ENCODE data around the gene IL6ST.
"Not testable (repeated sequence)": the region's sequence is repeated elsewhere in the genome, so short reads cannot be mapped to it uniquely, and the experiment has no call there.

The IL6ST gene

GRCh38 chr5:56003679-56004078, 8.9 kb upstream of the IL6ST start:
- DNase-seq = no peak

DNA sequence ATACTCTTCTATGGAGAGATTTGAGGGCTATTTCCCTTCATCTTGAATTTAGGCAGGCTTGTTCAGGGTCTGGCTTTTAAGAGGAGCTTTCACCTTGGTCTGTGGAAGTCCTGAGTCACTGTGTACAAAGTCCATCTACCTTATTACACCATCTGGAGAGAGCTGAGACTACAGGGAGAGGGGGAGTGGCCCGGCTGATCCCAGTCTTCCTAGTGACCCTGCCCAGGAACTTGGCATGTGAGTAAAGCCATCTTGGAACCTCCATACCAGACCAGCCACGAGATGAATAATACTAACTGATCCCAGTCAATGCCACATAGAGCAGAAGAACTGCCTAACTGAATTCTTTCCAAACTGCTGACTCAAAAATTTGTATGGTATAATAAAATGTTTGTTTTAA, 8.4 kb upstream of the IL6ST start:
- DNase-seq = no peak

DNA sequence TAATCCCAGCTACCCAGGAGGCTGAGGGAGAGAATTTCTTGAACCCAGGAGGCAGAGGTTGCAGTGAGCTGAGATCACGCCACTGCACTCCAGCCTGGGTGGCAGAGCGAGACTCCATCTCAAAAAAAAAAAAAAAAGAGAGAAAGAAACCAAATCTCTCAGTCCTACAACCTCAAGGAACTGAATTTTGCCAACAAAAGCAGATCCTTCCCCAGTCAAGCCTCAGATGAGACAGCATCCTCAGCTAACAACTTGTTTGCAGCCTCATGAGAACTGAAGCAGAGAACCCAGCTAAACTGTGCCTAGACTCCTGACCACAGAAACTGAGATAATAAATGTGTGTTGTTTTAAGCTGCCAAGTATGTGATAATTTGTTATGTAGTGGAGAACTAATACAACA, 7.5 kb upstream of the IL6ST start:
- DNase-seq = no peak

DNA sequence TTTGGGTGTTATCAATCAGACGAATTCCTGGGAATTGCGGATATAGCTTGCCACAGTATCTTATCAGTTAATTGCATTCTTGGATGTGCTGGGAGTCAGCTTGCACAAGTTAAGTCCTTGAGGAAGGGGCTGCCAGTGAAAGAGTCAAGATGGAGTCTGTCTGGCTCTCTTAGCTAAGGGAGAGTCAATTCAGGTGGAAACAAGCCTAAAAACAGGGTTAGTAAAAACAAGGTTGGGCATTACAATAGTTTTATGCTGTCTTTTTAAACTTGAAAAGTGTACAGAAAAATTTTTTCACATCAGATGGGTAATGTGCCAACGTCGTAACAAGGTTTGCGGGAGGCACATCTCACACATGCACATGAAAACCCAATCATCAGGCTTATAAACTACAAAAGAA, 5.5 kb upstream of the IL6ST start:
- not testable (repeated sequence) for DNase-seq

GRCh38 chr5:55998966-55999365, 4.2 kb upstream of the IL6ST start:
- DNase-seq = no peak

GRCh38 chr5:55997742-55998351, 3.1 kb upstream of the IL6ST start:
- DNase-seq = peak; percentile 59

GRCh38 chr5:55994998-55995914, 493 bp upstream of the IL6ST start:
- peak; percentile 98 for DNase-seq

DNA sequence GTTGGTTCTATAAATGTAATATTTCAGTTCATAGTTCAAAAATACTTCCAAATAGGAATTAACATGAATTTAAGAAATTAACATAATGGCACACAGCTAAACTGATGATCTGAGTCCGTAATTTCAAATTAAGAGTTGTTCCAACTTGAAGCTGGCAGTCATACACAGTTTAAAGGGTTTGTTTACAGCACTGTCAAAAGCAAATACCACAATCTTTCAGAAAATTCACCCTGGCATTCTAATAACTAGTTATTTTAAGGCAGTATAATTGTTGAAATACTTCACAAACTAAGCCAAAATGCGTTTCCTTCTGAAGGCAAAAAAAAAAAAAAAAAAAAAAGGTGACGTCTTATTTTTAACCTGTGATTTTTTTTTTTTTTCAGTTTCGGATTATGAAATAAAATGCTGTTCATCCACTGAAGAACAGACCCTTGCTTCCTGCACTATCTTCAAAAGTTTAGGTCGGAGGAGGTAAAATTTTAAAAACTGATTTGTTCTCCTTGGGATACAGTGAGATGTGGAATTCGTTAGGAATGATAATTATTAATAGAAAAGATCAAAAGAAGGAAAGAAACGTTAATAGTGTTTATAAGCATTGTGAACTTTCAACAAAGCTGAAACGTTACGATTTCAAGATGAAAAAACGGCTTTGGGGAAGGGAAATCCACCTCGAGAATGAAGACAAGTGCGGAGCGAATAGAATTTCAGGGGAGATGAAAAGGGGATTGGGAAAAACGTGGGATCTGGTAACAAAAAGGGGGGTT, 850 bp downstream of the IL6ST start:
- no peak for DNase-seq

GRCh38 chr5:55993013-55993412, 1.8 kb downstream of the IL6ST start:
- DNase-seq = peak; percentile 48

GRCh38 chr5:55991768-55992486, 2.8 kb downstream of the IL6ST start:
- peak; percentile 25 for DNase-seq

DNA sequence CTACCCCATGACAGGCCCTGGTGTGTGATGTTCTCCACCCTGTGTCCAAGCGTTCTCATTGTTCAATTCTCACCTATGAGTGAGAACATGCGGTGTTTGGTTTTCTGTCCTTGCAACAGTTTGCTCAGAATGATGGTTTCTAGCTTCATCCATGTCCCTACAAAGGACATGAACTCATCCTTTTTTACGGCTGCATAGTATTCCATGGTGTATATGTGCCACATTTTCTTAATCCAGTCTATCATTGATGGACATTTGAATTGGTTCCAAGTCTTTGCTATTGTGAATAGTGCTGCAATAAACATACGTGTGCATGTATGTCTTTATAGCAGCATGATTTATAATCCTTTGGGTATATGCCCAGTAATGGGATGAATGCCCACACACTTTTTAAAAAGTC, 3.9 kb downstream of the IL6ST start:
- DNase-seq = not testable (repeated sequence)

GRCh38 chr5:55989860-55990259, 4.9 kb downstream of the IL6ST start:
- no peak for DNase-seq

DNA sequence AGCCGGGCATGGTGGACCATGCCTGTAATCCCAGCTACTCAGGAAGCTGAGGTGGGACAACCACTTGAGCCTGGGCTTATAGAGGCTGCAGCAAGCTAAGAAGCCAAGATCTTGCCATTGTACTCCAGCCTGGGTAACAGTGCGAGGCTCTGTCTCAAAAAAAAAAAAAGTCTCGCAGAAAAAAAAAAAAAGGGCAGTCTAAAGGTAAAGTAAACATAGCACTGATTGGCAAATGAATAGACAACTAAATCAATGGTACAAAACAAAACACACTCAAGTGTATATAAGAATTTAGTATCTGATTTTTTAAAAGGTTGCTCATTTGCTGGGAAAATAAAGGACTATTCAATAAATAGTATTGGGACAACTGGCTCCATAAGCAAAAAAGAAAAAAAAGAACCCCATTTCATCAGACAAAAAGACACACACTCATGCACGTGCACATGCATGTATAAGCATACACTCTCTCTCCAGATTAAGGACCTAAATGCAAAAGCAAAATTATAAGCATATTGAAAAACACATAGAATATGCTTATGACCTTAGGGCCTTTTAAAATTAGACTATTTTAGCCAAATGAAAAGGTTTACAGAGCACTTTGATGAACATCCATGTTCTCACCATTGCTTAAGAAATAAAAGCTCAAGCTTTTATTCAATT, 5.7 kb downstream of the IL6ST start:
- DNase-seq = no peak

DNA sequence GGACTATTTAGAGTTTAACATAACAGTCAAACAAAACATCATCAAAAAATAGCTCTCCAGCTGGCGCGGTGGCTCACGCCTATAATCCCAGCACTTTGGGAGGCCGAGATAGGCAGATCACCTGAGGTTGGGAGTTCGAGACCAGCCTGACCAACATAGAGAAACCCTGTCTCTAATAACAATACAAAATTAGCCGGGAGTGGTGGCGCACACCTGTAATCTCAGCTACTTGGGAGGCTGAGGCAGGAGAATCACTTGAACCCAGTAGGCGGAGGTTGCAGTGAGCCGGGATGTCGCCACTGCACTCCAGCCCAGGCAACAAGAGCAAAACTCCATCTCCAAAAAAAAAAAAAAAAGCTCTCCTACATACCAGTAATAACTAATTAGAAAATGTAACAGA, 6.3 kb downstream of the IL6ST start:
- not testable (repeated sequence) for DNase-seq

DNA sequence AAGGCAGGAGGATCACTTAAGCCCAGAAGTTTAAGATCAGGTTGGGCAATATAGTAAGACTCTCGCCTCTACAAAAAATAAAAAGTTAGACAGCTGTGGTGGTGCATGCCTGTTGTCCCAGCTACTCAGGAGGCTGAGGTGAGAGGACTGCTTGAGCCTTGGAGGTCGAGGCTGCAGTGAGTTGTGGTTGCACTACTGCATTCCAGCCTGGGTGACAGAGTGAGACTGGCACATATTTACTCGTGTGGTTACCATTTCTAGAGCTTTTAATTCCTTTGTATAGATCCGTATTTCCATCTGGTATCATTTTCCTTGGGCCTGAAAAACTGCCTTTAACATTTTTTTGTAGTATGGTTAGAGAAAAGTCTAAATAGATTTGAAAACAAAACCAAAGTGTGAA, 7.8 kb downstream of the IL6ST start:
- no peak for DNase-seq

DNA sequence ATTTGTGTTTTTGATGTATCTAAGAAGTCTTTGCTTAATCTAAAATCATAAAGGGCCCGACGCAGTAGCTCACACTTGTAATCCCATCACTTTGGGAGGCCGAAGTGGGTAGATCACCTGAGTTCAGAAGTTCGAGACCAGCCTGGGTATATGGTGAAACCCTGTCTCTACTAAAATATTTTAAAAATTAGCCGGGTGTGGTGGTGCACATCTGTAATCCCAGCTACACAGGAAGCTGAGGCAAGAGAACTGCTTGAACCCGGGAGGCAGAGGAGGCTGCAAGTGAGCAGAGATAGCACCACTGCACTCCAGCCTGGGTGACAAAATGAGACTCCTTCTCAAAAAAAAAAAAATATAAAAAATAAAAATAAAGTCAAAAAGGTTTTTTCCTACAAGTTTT, 9.6 kb downstream of the IL6ST start:
- no peak for DNase-seq

DNA sequence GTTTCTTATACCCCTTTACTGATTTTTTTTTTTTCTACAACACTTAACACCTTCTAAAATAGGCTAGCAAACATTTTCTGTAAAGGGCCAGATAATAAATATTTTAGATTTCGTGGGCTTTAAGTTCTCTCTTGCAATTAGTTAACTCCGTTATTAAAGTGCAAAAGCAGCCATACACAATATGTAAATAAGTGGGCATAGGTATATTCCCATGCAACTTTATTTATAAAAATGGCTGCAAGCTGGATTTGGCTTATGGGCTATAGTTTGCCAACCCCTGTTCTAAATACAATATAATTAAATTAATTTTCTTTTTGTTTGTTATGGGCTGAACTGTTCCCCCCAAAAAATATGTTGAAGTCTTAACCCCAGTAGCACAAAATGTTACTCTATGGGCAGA, 10.8 kb downstream of the IL6ST start:
- DNase-seq = no peak

- DNase-seq = peak; percentile 9
These were observed 11.8 kb downstream of the IL6ST start for GRCh38 chr5:55982957-55983381.

GRCh38 chr5:55973296-55973695, 21.5 kb downstream of the IL6ST start:
- no peak for DNase-seq

DNA sequence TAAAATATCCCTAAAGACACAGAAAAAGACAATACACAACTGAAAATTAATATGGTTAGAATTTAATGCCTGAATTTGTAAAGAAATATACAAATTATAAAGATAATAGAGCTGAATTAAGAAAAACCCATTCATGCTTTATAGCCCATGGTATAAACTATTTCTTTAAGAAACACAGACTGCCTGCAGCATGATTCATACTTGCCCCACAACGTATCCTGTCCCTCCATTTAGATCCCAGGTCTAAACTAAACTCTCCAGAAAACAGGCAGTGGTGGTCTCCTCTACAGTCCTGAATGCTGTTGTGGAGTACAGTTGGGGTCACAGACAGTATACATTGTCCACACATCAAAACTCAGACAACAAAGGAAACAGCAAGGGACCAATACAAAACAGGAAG, 24.8 kb downstream of the IL6ST start:
- no peak for DNase-seq

DNA sequence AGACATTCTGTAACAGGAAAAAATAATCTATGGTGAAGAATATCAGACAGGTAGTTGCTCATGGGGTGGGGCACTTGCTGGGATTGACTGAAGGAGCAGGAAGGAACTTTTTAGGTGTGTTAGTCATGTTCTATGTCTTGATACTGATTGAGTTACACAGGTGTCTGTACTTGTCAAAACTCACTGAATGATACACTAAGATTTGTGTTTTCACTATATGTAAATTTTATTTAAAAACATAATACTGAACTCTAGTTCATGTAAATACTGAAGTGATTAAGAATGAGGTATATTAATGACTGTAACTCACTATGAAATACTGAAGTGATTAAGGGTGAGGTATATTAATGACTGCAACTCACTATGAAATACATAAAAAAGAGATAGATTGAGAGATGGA, 28.5 kb downstream of the IL6ST start:
- peak; percentile 10 for DNase-seq

DNA sequence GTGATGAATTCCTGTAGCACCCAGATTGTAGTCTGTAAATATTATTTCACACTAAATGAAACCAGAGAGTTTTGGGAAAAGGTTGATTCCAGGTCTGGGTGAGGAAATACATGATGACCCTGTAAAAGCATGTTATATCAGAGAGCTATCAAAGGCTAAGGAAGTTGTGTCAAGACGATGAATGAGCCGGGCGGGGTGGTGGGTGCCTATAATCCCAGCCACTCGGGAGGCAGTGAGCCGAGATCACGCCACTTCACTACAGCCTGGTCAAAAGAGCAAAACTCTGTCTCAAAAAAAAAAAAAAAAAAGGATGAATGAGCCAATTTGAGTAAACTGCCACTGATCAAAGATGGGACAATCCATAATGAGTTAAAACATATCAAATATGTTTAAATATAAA, 29.2 kb downstream of the IL6ST start:
- no peak for DNase-seq
